Measurements from ENCODE around the gene LHX8.

LHX8 gene

GRCh38 chr1:75208862-75209261 lies 74.7 kb downstream of the LHX8 start:
- DNase-seq = no peak

Measured in NCI-H1436 (cell line).